DND-41 (cell line): ENCODE data around the gene ARHGAP15.

Source experiments
- EZH2 ChIP-seq: IDR thresholded peaks from 3 replicates; pipeline ENCODE4 v1.6.1; 2012; ENCODE audit warnings: borderline replicate concordance, low read depth, mild to moderate bottlenecking, moderate library complexity, low read length, inconsistent platforms; ENCODE audit not compliant: severe bottlenecking
- TF ChIP-seq, protein P1 (sequence below): IDR thresholded peaks from 2 replicates; pipeline ENCODE4 v1.5.1; 2012; ENCODE audit warnings: borderline replicate concordance, low read length, moderate library complexity, mild to moderate bottlenecking; ENCODE audit not compliant: poor library complexity, severe bottlenecking; ENCODE audit errors: extremely low read depth

DNA sequence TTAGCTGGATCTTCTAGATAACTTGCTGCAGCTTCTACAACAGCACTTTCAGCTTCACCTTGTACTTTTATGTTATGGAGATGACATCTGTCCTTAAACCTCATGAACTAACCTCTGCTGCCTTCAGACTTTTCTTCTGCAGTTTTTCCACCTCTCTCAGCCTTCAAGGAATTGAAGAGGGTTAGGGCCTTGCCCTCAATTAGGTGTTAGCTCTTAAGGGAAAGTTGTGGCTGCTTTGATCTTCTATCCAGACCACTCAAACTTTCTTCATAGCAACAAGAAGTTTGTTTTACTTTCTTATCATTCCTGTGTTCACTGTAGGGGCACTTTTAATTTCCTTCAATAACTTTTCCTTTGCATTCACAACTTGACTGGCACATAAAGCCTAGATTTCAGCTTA, 52.3 kb downstream of the ARHGAP15 start:
- TF ChIP-seq, protein P1, sequence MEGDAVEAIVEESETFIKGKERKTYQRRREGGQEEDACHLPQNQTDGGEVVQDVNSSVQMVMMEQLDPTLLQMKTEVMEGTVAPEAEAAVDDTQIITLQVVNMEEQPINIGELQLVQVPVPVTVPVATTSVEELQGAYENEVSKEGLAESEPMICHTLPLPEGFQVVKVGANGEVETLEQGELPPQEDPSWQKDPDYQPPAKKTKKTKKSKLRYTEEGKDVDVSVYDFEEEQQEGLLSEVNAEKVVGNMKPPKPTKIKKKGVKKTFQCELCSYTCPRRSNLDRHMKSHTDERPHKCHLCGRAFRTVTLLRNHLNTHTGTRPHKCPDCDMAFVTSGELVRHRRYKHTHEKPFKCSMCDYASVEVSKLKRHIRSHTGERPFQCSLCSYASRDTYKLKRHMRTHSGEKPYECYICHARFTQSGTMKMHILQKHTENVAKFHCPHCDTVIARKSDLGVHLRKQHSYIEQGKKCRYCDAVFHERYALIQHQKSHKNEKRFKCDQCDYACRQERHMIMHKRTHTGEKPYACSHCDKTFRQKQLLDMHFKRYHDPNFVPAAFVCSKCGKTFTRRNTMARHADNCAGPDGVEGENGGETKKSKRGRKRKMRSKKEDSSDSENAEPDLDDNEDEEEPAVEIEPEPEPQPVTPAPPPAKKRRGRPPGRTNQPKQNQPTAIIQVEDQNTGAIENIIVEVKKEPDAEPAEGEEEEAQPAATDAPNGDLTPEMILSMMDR = no peak
- no peak for TF ChIP-seq EZH2
